SH-SY5Y (cell line): ENCODE results near the gene NDUFC2.

Experiments used
- GATA2 ChIP-seq: IDR thresholded peaks from 2 replicates; pipeline ENCODE4 v1.6.1; 2011; ENCODE audit warnings: mild to moderate bottlenecking, low read depth, low read length
- GATA3 ChIP-seq: IDR thresholded peaks from 2 replicates; pipeline ENCODE4 v1.6.1; 2011; ENCODE audit warnings: low read depth, mild to moderate bottlenecking, low read length, moderate library complexity

DNA sequence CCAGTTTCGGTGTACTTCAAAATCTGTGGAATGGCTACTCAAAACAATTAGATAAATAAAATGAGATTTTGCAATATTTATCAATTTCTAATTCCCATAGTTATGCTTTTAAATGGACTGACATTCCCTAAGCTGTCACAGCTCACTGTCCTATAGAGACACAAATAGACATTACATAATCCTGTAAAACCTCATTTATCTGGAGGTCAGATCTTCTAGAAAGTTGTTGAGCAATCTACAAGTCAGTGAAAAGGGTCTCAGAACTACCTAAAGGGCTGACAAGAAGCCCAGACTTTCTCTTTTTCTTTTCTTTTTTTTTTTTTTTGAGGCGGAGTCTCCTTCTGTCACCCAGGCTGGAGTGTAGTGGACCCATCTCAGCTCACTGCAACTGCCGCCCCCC lies 47.7 kb upstream of the NDUFC2 start:
- TF ChIP-seq GATA2: no peak
- TF ChIP-seq GATA3: no peak
